GM19239 (cell line): ENCODE results near the gene LRRC47.

Experiments
- DNase-seq: peaks from one replicate; pipeline ENCODE4 v3.0.0; 2011; ENCODE audit warnings: low spot score; ENCODE audit not compliant: insufficient read length
- FAIRE-seq: peaks from 2 replicates; lab custom pipeline; 2011; peaks lifted over from hg19 to GRCh38; lab: Jason Lieb, UNC

The LRRC47 gene

GRCh38 chr1:3796215-3797061 is at the start of gene LRRC47:
Gene LRRC47 (minus strand): TSS chr1:3796498. CDS start chr1:3796476, 22 bp downstream.
- DNase-seq (peak; percentile 99), FAIRE-seq (peak; percentile 77)

- DNase-seq (no peak), FAIRE-seq (no peak)
These were observed 46.6 kb upstream of the LRRC47 start for GRCh38 chr1:3842912-3843311.

GRCh38 chr1:3841491-3841890 is 45.2 kb upstream of the LRRC47 start:
- DNase-seq (no peak), FAIRE-seq (no peak)

- FAIRE-seq (no peak), DNase-seq (no peak)
These were observed 42.5 kb upstream of the LRRC47 start for GRCh38 chr1:3838788-3839187.

GRCh38 chr1:3837685-3838084 is 41.4 kb upstream of the LRRC47 start:
- no peak for FAIRE-seq
- no peak for DNase-seq

- DNase-seq (no peak), FAIRE-seq (no peak)
These were observed 40.9 kb upstream of the LRRC47 start for GRCh38 chr1:3837200-3837599.

GRCh38 chr1:3836421-3836820 is 40.1 kb upstream of the LRRC47 start:
- no peak for DNase-seq
- no peak for FAIRE-seq

GRCh38 chr1:3834701-3835100 is 38.4 kb upstream of the LRRC47 start:
- FAIRE-seq (no peak), DNase-seq (no peak)

GRCh38 chr1:3831689-3832088 is 35.4 kb upstream of the LRRC47 start:
- DNase-seq (no peak), FAIRE-seq (no peak)

- FAIRE-seq, result no peak
These were observed 32.1 kb upstream of the LRRC47 start for GRCh38 chr1:3828391-3828790.

GRCh38 chr1:3827813-3828307 is 31.6 kb upstream of the LRRC47 start:
- FAIRE-seq (no peak), DNase-seq (no peak)

More at GRCh38 chr1:3828391-3828790, 32.1 kb upstream of the LRRC47 start:
- no peak for DNase-seq

GRCh38 chr1:3825356-3825755 is 29.1 kb upstream of the LRRC47 start:
- FAIRE-seq (no peak), DNase-seq (no peak)

- DNase-seq, result no peak
- no peak for FAIRE-seq
These were observed 28.4 kb upstream of the LRRC47 start for GRCh38 chr1:3824650-3825049.

GRCh38 chr1:3822421-3822820 is 26.1 kb upstream of the LRRC47 start:
- DNase-seq (no peak), FAIRE-seq (no peak)

GRCh38 chr1:3821908-3822307 is 25.6 kb upstream of the LRRC47 start:
- DNase-seq (no peak), FAIRE-seq (no peak)

GRCh38 chr1:3821447-3821846 is 25.1 kb upstream of the LRRC47 start:
- DNase-seq, result no peak
- FAIRE-seq, result no peak

GRCh38 chr1:3821004-3821403 is 24.7 kb upstream of the LRRC47 start:
- DNase-seq, result no peak
- no peak for FAIRE-seq

- DNase-seq (no peak), FAIRE-seq (no peak)
These were observed 24.0 kb upstream of the LRRC47 start for GRCh38 chr1:3820316-3820715.

GRCh38 chr1:3819771-3820200 is 23.5 kb upstream of the LRRC47 start:
- DNase-seq, result no peak

GRCh38 chr1:3817821-3818597 is 21.7 kb upstream of the LRRC47 start:
- DNase-seq (no peak), FAIRE-seq (no peak)

More at GRCh38 chr1:3819771-3820200, 23.5 kb upstream of the LRRC47 start:
- FAIRE-seq, result no peak

- no peak for FAIRE-seq
- no peak for DNase-seq
These were observed 20.9 kb upstream of the LRRC47 start for GRCh38 chr1:3817138-3817740.
